GM10847 (cell line): ENCODE results near the gene CALN1.

Source experiments
- POLR2A ChIP-seq: IDR thresholded peaks from 2 replicates; pipeline ENCODE4 v1.6.1; 2011; ENCODE audit not compliant: insufficient read length; ENCODE audit errors: extremely low read depth

CALN1 gene

GRCh38 chr7:72429316-72429715 is 17.2 kb upstream of the CALN1 start:
- TF ChIP-seq POLR2A, result no peak

GRCh38 chr7:72416846-72417245 is 4.7 kb upstream of the CALN1 start:
- TF ChIP-seq POLR2A, result no peak

DNA sequence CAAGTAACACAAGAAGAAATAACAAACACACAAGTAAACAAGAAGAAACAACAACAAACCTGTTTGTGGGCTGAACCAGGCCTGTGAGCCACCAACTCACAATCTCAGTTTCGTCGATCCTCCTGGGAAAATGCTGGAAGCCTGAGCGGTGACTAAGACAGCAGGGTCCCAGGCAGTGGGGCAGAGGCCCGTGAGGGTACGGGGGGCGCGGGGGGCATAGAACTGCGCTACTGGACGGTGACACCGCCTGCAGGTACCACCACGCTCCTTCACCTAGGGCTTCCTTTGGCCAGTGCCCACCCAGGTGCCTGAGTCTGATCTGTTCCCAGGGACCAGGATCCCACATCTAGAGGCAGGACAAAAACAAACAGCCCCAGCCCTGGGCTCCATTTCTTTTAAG is 3.4 kb upstream of the CALN1 start:
- TF ChIP-seq POLR2A, result no peak

DNA sequence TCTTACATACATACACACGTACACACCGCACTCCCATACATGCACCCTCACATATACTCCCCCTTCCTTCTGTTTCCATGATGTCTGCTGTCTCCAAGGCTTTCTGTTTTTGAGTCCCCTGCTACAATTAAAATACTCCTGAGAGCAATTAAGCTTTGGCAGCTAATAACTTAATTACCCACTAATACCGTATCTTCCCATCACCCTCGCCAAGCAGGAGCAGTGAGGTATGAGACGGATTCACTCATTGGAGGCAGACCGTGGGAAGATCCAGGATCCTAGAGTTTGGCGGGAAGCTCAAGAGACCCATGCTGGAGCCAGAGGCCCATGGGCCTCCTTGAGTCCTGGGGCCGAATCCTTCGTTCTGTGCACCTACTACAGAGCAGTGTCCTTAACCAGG is 1.7 kb upstream of the CALN1 start:
- no peak for TF ChIP-seq POLR2A

DNA sequence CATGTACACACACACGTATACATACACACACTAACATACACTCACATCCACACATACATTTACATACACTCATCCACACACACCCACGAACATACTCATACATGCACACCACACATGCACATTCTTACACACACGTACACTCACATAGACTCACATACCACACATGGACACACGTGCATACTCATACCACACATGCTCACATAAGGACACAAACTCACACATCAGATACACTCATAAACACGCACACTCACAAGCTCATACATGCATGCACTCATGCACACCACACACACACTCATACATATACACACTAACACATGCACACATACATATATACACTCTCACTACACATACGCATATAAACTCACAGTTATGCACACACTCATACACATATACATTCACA is 1.2 kb upstream of the CALN1 start:
- no peak for TF ChIP-seq POLR2A

GRCh38 chr7:72411419-72411818 is 719 bp downstream of the CALN1 start:
- TF ChIP-seq POLR2A, result no peak

DNA sequence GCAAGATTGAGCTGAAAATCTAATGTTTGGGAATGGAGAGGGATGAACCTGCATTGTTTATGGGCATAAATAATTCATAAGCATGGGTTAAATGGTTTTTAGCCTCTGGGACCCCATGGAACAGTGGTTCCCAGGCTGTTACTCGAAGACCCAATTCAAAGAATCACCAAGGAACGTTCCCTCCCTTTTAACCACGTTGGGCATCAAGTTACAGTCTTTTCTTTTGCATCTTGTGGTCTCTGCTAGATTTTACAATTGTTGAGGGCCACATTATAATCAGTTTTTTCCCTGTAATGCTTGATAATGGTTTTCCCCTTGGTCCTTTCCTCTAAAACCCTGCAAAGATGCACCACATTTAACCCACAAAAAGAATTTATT is 2.5 kb downstream of the CALN1 start:
- TF ChIP-seq POLR2A, result no peak

DNA sequence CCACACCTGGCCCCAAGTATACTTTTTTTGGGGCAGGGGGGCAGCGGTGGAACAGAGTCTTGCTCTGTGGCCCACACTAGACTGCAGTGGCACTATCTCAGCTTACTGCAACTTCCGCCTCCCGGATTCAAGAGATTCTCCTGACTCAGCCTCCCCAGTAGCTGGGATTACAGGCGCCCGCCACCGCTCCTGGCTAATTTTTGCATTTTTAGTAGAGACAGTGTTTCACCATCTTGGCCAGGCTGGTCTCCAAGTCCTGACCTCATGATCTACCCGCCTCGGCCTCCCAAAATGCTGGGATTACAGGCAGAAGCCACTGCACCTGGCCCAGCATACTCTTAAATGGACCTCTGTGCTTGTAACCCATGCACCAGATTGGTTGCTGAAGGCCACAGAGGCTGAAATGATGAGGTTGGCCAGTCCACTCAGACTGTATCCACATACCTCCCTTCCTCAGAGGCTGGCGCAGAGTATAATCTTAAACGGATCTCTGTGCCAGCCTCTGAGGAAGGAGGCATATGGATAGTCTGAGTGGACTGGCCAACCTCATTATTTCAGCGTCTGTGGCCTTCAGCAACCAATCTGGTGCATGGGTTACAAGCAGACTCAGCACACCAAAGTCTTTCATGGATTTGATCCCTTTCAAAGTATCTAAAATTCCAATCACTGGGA is 3.0 kb downstream of the CALN1 start:
- TF ChIP-seq POLR2A, result no peak

- TF ChIP-seq POLR2A, result no peak
Observed at GRCh38 chr7:72406820-72407403, 5.2 kb downstream of the CALN1 start.

- no peak for TF ChIP-seq POLR2A
Observed at GRCh38 chr7:72405871-72406270, 6.3 kb downstream of the CALN1 start.

GRCh38 chr7:72405418-72405817 is 6.7 kb downstream of the CALN1 start:
- no peak for TF ChIP-seq POLR2A

- no peak for TF ChIP-seq POLR2A
Observed at GRCh38 chr7:72404743-72405142, 7.4 kb downstream of the CALN1 start.

- no peak for TF ChIP-seq POLR2A
Observed at GRCh38 chr7:72403458-72404076, 8.6 kb downstream of the CALN1 start.

- TF ChIP-seq POLR2A, result no peak
Observed at GRCh38 chr7:72394016-72394415, 18.1 kb downstream of the CALN1 start.

GRCh38 chr7:72391821-72392377 is 20.2 kb downstream of the CALN1 start:
- no peak for TF ChIP-seq POLR2A

GRCh38 chr7:72386118-72386517 is 26.0 kb downstream of the CALN1 start:
- TF ChIP-seq POLR2A, result no peak
